Ovary (tissue), 9 donors: ENCODE results near the gene EYS. TPM values are rescaled to one million over a fixed set of nuclear protein-coding genes. Genes with fewer than 3 reads are reported as not detected.
"Not testable (repeated sequence)": the region's sequence is repeated elsewhere in the genome, so short reads cannot be mapped to it uniquely, and the experiment has no call there.

ENCODE experiments used
- DNase-seq, 5 donors: peaks; one replicate each; pipeline ENCODE4 v3.0.0-alpha.2; 2019 to 2020
- H3K27ac ChIP-seq, 2 donors: fragments of 200-600 bp; one replicate each; pipeline versions ENCODE4 v1.5.1 to v1.8.0; 2019 to 2022
- H3K27me3 ChIP-seq: fragments of 200-600 bp; one replicate; pipeline ENCODE4 v1.8.0; 2022
- H3K36me3 ChIP-seq: fragments of 200-600 bp; sonication (generic); one replicate; pipeline ENCODE4 v1.5.1; 2019
- H3K4me1 ChIP-seq: one replicate; pipeline ENCODE4 v1.8.1; 2013; ENCODE audit warnings: mild to moderate bottlenecking, moderate library complexity; ENCODE audit not compliant: insufficient read depth
- H3K4me3 ChIP-seq: fragments of 200-600 bp; sonication (generic); one replicate; pipeline ENCODE4 v1.5.1; 2017
- H3K9me3 ChIP-seq, 2 donors: fragments of 200-600 bp in 1 of 2; sonication (generic) in 1 of 2; one replicate each; pipeline versions ENCODE4 v1.5.1 to v1.8.1; 2013 to 2019; ENCODE audit warnings: mild to moderate bottlenecking in 1 of 2, moderate library complexity in 1 of 2
- EP300 ChIP-seq: sonication (generic); formaldehyde crosslinking; IDR thresholded peaks from one replicate; pipeline ENCODE4 v1.6.1; 2017; ENCODE audit warnings: antibody characterized with exemption
- POLR2A ChIP-seq: fragments of 450-650 bp; IDR thresholded peaks from one replicate; pipeline ENCODE4 v1.6.1; 2017; ENCODE audit warnings: antibody characterized with exemption, mild to moderate bottlenecking, moderate library complexity
- WGBS, 3 donors: extraction: QIAGEN DNeasy Blood & Tissue Kit in 1 of 3; methylation state at CpG; one replicate each; pipeline versions ENCODE4 v1.1.5 to v1.1.7; 2013 to 2017; 5-methylcytosine and 5-hydroxymethylcytosine counted together
- intact Hi-C, 4 donors: fragments of 100-400 bp; cut with DNase I; formaldehyde crosslinking; loops; one replicate each; pipeline versions ENCODE4 v1.11.0 to v1.15.1; 2022 to 2023
- polyA plus RNA-seq, 2 donors: library from polyadenylated mRNA; stranded (reverse); fragments of 200-250 nt in 1 of 2; fragments of 350-450 nt in 1 of 2; fragmentation: Illumina TruSeq in 1 of 2; extraction: RNeasy Lipid Tissue Mini Kit (QIAGEN cat#74804) in 1 of 2; gene quantifications; one replicate each; pipeline ENCODE4 v1.2.3, GENCODE V29; 2013 to 2014
- total RNA-seq, 7 donors: library from RNA; depleted of rRNA in 2 of 7; stranded (reverse); fragments of >200 nt in 2 of 7; fragmentation: NEBNext Ultra II Directional in 3 of 7; extraction: Animal tissue kit (Norgen Biotek cat#: 25700) in 3 of 7; gene quantifications; one replicate each; pipeline versions ENCODE4 v1.1.0 to v1.2.4, GENCODE V29; 2016 to 2023
- TF ChIP-seq, protein P1 (sequence below), 3 donors: fragments of 450-650 bp in 2 of 3; fragments of 200-600 bp in 1 of 3; IDR thresholded peaks; one replicate each; pipeline versions ENCODE4 v1.5.1 to v1.8.0; 2016 to 2022; ENCODE audit warnings: antibody characterized with exemption in 3 of 3, mild to moderate bottlenecking in 1 of 3
- donor health status: DM: no; HTN: no; CAD: no; lungs with moderate emphysema.
- donor health status: DM: no; HTN: no; CAD: no.
- donor health status: Bipolar disorder and iron deficiency.
- donor health status: DM: yes; HTN: yes; CAD: no.
- donor health status: DM: no; HTN: no; CAD: no.
- donor health status: DM: yes; HTN: yes; CAD: no.

The EYS gene
- total and polyA plus RNA-seq, 9 donors = under 0.01 to 0.03 (median 0.01) TPM; not detected in 6

DNA sequence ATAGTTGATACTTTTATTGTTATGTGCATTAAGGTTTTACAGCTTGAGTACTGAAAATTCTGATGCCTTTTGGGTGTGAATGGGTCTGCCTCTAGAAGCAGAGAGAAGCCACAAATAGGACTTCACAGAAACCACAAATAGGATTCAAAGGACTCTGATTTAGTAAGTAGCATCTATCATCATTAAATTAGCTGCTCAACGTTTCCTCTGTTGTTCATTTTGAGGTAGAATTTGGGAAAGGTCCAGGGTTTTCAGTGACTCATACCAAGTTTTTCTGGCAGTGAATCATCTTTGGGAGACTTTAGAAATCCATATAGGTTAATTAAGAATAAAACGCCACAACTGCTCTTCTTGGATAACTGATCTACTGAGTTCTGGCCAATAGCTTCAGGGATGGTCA is 1966.3 kb downstream of the EYS start:
- DNase-seq = no peak
- Histone ChIP-seq H3K27me3 (no peaks in the 10 kb centered on the region), H3K36me3 (no peaks in the 10 kb centered on the region), H3K9me3 (no peaks in the 10 kb centered on the region), H3K27ac (no peak overlapping the region), H3K4me3 (no peak overlapping the region), H3K4me1 (no peaks in the 10 kb centered on the region)
- TF ChIP-seq EP300 (no peak), POLR2A (no peak)
- TF ChIP-seq, protein P1, sequence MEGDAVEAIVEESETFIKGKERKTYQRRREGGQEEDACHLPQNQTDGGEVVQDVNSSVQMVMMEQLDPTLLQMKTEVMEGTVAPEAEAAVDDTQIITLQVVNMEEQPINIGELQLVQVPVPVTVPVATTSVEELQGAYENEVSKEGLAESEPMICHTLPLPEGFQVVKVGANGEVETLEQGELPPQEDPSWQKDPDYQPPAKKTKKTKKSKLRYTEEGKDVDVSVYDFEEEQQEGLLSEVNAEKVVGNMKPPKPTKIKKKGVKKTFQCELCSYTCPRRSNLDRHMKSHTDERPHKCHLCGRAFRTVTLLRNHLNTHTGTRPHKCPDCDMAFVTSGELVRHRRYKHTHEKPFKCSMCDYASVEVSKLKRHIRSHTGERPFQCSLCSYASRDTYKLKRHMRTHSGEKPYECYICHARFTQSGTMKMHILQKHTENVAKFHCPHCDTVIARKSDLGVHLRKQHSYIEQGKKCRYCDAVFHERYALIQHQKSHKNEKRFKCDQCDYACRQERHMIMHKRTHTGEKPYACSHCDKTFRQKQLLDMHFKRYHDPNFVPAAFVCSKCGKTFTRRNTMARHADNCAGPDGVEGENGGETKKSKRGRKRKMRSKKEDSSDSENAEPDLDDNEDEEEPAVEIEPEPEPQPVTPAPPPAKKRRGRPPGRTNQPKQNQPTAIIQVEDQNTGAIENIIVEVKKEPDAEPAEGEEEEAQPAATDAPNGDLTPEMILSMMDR (IDR thresholded peaks at IDR 0.05) = no peak
- WGBS, 3 donors = 5 to 14% (median 11%) methylated on average over 2 of the region's 2 CpGs
- intact Hi-C loops = loop anchor here in 1 of 4 donors (10.0 kb wide), 1 partner anchor 814 kb away; no protein-coding TSS in a partner anchor

DNA sequence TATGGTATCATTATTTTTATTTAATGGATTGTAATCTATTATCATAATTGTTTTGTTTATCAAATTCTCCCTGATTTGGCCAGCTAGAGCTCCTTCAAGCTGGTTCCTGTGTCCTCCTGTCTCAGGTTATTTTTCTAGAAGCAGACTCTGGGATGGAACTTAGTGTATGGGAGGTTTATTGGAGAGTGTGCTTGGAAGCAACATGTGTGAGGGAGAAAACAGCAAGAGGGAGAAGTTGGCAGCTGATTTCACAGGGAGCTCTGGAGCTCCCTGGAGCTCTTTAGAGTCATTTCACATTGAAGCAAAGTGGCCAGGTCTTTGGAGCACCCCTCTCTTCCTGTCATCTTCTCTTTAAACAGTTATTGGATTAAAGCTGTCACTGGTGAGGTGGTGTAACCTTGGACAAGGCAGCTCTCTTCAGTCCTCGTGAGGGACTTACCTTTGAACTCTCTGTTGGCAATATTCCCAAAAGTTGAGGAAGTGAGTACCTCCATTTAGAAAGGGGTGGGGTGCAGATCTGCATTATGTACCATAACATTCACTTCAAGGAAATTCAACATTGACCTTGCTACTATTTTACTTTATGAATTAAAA is 1967.8 kb downstream of the EYS start:
- TF ChIP-seq EP300 (no peak), POLR2A (no peak)
- TF ChIP-seq, protein P1 (IDR thresholded peaks at IDR 0.05) = no peak
- Histone ChIP-seq H3K27me3 (no peaks in the 10 kb centered on the region), H3K4me3 (no peak overlapping the region), H3K4me1 (no peaks in the 10 kb centered on the region), H3K27ac (no peak overlapping the region), H3K36me3 (no peaks in the 10 kb centered on the region), H3K9me3 (no peaks in the 10 kb centered on the region)
- intact Hi-C loops = no loop called here
- no peak for DNase-seq
- WGBS, 3 donors = 12 to 18% (median 15%) methylated on average over 1 of the region's 1 CpG

DNA sequence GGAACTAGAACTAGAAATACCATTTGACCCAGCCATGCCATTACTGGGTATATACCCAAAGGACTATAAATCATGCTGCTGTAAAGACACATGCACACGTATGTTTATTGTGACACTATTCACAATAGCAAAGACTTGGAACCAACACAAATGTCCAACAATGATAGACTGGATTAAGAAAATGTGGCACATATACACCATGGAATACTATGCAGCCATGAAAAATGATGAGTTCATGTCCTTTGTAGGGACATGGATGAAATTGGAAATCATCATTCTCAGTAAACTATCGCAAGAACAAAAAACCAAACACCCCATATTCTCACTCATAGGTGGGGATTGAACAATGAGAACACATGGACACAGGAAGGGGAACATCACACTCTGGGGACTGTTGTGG is 1968.8 kb downstream of the EYS start:
- intact Hi-C loops, H3K4me1 ChIP-seq, H3K4me3 ChIP-seq, H3K27ac ChIP-seq, DNase-seq, H3K9me3 ChIP-seq, H3K36me3 ChIP-seq, H3K27me3 ChIP-seq: not testable (repeated sequence)
- WGBS, 3 donors = 92 to 98% (median 95%) methylated on average over 2 of the region's 2 CpGs

DNA sequence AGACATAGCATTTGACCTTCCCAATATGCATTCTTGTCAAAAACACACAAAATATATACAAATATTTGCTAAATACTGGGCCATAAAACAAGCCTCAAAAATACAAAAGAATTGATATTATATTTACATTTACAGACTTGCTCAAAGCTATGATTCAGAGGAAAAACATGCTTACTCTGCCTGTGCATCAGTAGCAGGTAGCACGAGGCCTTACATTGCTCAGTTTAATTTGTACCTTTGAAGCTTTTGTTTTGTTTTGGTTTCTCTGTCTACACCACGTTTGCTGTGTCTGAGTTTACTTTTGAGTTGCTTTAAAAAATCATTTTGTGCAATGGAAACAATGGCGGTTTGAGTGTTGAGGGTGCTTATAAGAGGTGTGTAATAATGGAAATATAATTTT is 1972.1 kb downstream of the EYS start:
- intact Hi-C loops = no loop called here

DNA sequence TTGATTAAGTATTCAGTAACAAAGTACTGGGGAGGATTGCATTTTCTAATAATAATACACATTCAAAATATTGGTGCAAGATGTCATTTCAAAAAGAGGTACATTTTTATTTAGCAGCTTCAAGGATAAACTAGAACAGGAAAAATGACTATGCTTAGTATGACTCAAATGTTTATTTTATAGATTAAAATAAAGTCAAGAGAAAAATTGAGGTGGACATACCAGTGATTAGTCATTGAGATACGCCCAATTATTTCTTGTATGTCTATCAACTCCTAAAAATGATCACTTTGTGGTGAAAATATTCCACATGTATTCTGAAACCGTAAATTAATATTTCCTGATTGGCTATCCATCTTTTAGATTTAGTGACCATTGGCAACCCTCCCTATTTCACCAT is 1974.7 kb downstream of the EYS start:
- no peak for DNase-seq
- Histone ChIP-seq H3K9me3 (no peaks in the 10 kb centered on the region), H3K27me3 (no peaks in the 10 kb centered on the region), H3K36me3 (no peaks in the 10 kb centered on the region), H3K4me3 (no peak overlapping the region), H3K27ac (no peak overlapping the region), H3K4me1 (no peaks in the 10 kb centered on the region)
- intact Hi-C loops = no loop called here
- 47 to 87% (median 68%) methylated on average over 2 of the region's 2 CpGs for WGBS, 3 donors
- TF ChIP-seq EP300 (no peak), POLR2A (no peak)
- TF ChIP-seq, protein P1 (IDR thresholded peaks at IDR 0.05) = no peak

More for the DNA sequence above, 1972.1 kb downstream of the EYS start:
- no peak for DNase-seq
- Histone ChIP-seq H3K27ac (no peak overlapping the region), H3K9me3 (no peaks in the 10 kb centered on the region), H3K27me3 (no peaks in the 10 kb centered on the region), H3K4me1 (no peaks in the 10 kb centered on the region), H3K36me3 (no peaks in the 10 kb centered on the region), H3K4me3 (no peak overlapping the region)
- TF ChIP-seq, protein P1 (IDR thresholded peaks at IDR 0.05) = no peak
- TF ChIP-seq POLR2A = no peak
- TF ChIP-seq EP300 = no peak
- WGBS, 3 donors = 70 to 78% (median 75%) methylated on average over 3 of the region's 3 CpGs
